AG04450 (cell line): Measurements from ENCODE around the gene PRSS38. TPM values are rescaled to one million over a fixed set of nuclear protein-coding genes. Genes with fewer than 3 reads are reported as not detected.

Experiments
- CTCF ChIA-PET: fragments of 300-600, 350-600 bp; formaldehyde crosslinking; extraction: SDS; loops from one replicate; lab custom pipeline; 2022; ENCODE audit warnings: antibody characterized with exemption, inconsistent platforms; lab: Charles Lee
- POLR2A ChIA-PET: fragments of 350-600 bp; formaldehyde crosslinking; extraction: SDS; loops from one replicate; lab custom pipeline; 2021; ENCODE audit warnings: antibody characterized with exemption, inconsistent platforms; lab: Yijun Ruan, JAX
- DNase-seq: peaks from one replicate; pipeline ENCODE4 v3.0.0-alpha.2; 2011; ENCODE audit warnings: low read depth, low spot score
- H3K27ac ChIP-seq: one replicate; pipeline ENCODE4 v1.5.1; 2012; ENCODE audit warnings: low read depth, low read length, control low read depth
- H3K27me3 ChIP-seq: one replicate; pipeline ENCODE4 v1.6.0; 2012; ENCODE audit warnings: low read length; ENCODE audit not compliant: control insufficient read depth, insufficient read depth
- H3K4me3 ChIP-seq: 2 replicates; pipeline ENCODE4 v1.5.1; 2011; ENCODE audit warnings: mild to moderate bottlenecking, low read depth, low read length, control low read depth
- H3K9me3 ChIP-seq: 2 replicates; pipeline ENCODE4 v1.5.1; 2012; ENCODE audit warnings: low read length; ENCODE audit not compliant: control insufficient read depth, insufficient read depth
- polyA plus RNA-seq: library from polyadenylated mRNA; depleted of rRNA; stranded (reverse); fragments of >200 nt; gene quantifications from 2 replicates; pipeline ENCODE4 v1.2.3, GENCODE V29; 2011
- TF ChIP-seq, protein P1 (sequence below): IDR thresholded peaks from 2 replicates; pipeline ENCODE4 v1.5.1; 2011; ENCODE audit warnings: low read depth, low read length, control low read depth, inconsistent platforms

The PRSS38 gene
- polyA plus RNA-seq, 1 experiment = not detected

- ChIA-PET CTCF (no interaction called here), POLR2A (no interaction called here)
- Histone ChIP-seq H3K27me3 (no peaks in the 10 kb centered on the region), H3K9me3 (peaks cover 20% of the 10 kb centered on the region), H3K4me3 (no peak overlapping the region), H3K27ac (no peak overlapping the region)
- DNase-seq = no peak
- TF ChIP-seq, protein P1, sequence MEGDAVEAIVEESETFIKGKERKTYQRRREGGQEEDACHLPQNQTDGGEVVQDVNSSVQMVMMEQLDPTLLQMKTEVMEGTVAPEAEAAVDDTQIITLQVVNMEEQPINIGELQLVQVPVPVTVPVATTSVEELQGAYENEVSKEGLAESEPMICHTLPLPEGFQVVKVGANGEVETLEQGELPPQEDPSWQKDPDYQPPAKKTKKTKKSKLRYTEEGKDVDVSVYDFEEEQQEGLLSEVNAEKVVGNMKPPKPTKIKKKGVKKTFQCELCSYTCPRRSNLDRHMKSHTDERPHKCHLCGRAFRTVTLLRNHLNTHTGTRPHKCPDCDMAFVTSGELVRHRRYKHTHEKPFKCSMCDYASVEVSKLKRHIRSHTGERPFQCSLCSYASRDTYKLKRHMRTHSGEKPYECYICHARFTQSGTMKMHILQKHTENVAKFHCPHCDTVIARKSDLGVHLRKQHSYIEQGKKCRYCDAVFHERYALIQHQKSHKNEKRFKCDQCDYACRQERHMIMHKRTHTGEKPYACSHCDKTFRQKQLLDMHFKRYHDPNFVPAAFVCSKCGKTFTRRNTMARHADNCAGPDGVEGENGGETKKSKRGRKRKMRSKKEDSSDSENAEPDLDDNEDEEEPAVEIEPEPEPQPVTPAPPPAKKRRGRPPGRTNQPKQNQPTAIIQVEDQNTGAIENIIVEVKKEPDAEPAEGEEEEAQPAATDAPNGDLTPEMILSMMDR = no peak
Observed at GRCh38 chr1:227848430-227848932, 33.0 kb downstream of the PRSS38 start.

DNA sequence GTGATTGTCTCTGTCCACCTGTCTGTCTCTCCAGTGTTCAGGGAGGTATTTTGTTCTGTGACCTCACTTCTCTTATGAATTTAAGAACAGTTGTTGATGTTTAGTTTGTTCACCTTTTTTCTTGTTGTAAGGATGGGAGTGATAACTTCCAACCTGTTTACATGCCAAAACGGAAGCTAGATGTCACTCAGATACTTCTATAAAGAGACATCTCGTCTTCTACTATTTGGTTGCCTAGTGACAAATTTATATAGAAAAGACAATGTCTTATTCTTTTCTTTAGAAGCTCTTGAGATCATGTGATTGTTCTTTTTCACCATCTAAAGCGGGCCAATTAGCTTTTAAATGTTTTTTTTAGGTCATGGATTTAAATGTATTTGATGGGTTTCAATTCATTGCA is 33.8 kb downstream of the PRSS38 start:
- peaks cover 20% of the 10 kb centered on the region for H3K9me3 ChIP-seq
- no peak overlapping the region for H3K4me3 ChIP-seq
- H3K27me3 ChIP-seq = no peaks in the 10 kb centered on the region
- TF ChIP-seq, protein P1 = no peak
- ChIA-PET POLR2A (no interaction called here), CTCF (no interaction called here)
- H3K27ac ChIP-seq = no peak overlapping the region
- no peak for DNase-seq

GRCh38 chr1:227854189-227854588 is 38.7 kb downstream of the PRSS38 start:
- ChIA-PET CTCF (no interaction called here), POLR2A (no interaction called here)
- TF ChIP-seq, protein P1 = no peak
- H3K27me3 ChIP-seq = no peaks in the 10 kb centered on the region
- H3K9me3 ChIP-seq = no peaks in the 10 kb centered on the region
- no peak overlapping the region for H3K27ac ChIP-seq
- no peak for DNase-seq
- no peak overlapping the region for H3K4me3 ChIP-seq

DNA sequence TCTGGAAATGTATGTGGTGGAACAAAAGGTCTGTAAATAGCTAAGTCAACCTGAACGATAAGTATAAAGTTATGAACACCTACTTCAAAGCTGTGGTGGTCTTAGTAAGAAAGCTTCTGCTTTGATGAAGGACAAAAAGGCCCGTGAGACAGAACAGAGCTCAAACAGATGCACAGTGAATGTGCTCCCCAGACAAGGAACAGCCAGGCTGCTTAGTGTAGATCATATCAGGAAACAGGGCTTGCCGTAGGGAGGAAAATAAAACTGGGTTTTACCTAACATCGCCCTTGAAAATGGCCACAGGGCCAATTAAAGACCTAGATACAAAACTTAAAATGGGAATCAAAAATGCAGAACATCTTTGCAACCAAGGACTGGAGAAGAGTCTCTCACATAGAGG is 40.2 kb downstream of the PRSS38 start:
- no peak overlapping the region for H3K4me3 ChIP-seq
- DNase-seq = no peak
- ChIA-PET CTCF (no interaction called here), POLR2A (no interaction called here)
- no peak overlapping the region for H3K27ac ChIP-seq
- H3K9me3 ChIP-seq = peaks cover 3% of the 10 kb centered on the region; the same call in 1 of the 2 replicates
- TF ChIP-seq, protein P1 = no peak
- H3K27me3 ChIP-seq = no peaks in the 10 kb centered on the region

DNA sequence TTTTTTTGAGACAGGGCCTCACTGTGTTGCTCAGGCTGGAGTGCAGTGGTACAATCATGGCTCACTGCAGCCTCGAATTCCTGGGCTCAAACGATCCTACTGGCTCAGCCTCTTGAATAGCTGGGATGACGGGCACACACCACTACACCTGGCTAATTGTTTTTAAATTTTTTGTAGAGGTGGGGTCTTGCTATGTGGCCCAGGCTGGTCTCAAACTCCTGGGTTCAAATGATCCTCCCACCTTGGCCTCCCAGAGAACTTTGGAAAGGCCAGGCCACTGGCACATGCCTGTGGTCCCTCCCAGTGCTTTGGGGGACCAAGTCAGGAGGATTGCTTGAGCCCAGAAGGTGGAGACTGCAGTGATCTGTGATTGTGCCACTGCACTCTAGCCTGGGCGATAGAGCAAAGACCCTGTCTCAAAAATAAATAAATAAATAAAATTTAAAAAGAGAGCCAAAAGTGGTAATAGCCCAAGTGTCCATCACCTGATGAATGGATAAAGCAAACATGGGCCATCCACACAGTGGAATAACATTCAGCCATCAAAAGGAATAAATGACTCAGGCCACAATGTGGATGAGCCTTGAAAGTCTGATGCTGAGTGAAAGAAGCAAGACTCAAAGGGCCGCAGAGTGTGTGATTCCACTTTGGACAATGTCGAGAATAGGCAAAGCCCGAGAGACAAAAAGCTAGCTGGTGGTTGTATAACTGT is 40.8 kb downstream of the PRSS38 start:
- TF ChIP-seq, protein P1 = no peak
- no peak for DNase-seq
- no peak overlapping the region for H3K4me3 ChIP-seq
- no peaks in the 10 kb centered on the region for H3K27me3 ChIP-seq
- H3K27ac ChIP-seq = no peak overlapping the region
- ChIA-PET POLR2A (no interaction called here), CTCF (no interaction called here)
- peaks cover 3% of the 10 kb centered on the region; the same call in 1 of the 2 replicates for H3K9me3 ChIP-seq
